ENCODE results near the gene CTTN. TPM values are rescaled to one million over a fixed set of nuclear protein-coding genes. Genes with fewer than 3 reads are reported as not detected.

The CTTN gene
- total RNA-seq, 1 experiment from 2014 or later, result 224 TPM

DNA sequence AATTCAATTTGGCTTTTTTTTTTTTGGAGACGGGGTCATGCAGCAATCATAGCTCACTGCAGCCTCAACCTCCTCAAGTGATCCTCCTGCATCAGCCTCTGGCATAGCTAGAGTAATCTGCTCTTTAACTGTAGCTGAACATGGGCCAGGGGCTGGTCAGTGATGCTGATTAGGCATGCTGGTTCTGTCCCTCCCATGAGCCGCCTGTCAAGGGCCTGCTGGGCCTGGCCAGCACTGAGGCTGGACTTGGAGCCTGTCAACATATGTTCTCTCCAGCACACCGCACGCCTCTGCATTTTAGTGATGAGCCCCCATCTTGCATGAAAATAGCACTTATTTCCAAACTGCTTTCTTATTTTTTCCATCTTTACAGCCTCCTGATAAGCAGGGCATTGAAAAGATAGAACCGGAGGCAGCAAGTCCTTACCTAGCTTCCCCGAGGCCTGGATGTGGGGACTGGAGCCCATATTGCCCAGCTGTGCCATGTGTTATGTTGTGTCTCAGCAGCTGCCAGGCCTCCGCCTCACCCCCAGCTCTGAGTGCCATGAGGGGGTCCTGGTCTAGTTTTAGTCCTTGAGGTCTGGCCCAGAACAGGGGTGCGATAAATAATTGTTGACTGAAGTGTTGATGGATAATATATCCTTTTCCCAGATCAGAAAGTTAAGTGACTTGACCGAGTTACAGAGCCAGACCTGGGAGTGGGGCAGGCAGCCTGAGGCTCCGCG is 80.0 kb downstream of the CTTN start:
- Mint-ChIP-seq H3K4me1 (no peaks in the 10 kb centered on the region), H3K4me3 (no peak overlapping the region), H3K9me3 (no peaks in the 10 kb centered on the region), H3K27ac (no peak overlapping the region), H3K36me3 (ENCODE audit: insufficient read depth in 1 of 3, low read depth in 3 of 3) (no peaks in the 10 kb centered on the region; a peak in 1 of 7 replicates), H3K27me3 (ENCODE audit: low read depth) (no peaks in the 10 kb centered on the region)
- Histone ChIP-seq H3K27me3 (ENCODE audit: insufficient read depth, low read length) (no peaks in the 10 kb centered on the region), H3K27ac (ENCODE audit: insufficient read length, low read depth, low read length) (no peak overlapping the region), H2BK120ac (ENCODE audit: low read depth, low read length, poor library complexity, severe bottlenecking) (no peak overlapping the region), H3K4me2 (ENCODE audit: insufficient read depth, insufficient read length, low read length) (no peak overlapping the region), H4K91ac (ENCODE audit: insufficient read length, low read depth, low read length) (no peak overlapping the region), H3K4ac (ENCODE audit: low read depth, low read length) (no peak overlapping the region), H3K56ac (ENCODE audit: insufficient read length, low read depth, low read length) (no peak overlapping the region), H3K79me2 (ENCODE audit: insufficient read depth, low read length) (no peaks in the 10 kb centered on the region), H4K8ac (replicated peaks; ENCODE audit: insufficient read length, low read depth, low read length) (no peak overlapping the region), H4K5ac (ENCODE audit: insufficient read length, low read depth, low read length) (no peak overlapping the region), H3K9ac (ENCODE audit: extremely low read depth, insufficient read length, low read length) (no peak overlapping the region), H2BK15ac (ENCODE audit: low read depth, low read length) (no peak overlapping the region), H2BK12ac (ENCODE audit: insufficient read length, low read depth, low read length) (no peak overlapping the region), H3K14ac (ENCODE audit: insufficient read depth, low read length) (no peak overlapping the region), H2AFZ (ENCODE audit: low read length) (no peak overlapping the region), H2AK5ac (ENCODE audit: insufficient read length, low read length) (no peak overlapping the region), H2BK5ac (ENCODE audit: insufficient read length, low read length) (no peak overlapping the region), H3K79me1 (ENCODE audit: insufficient read depth, low read depth, low read length, poor library complexity, severe bottlenecking) (no peaks in the 10 kb centered on the region), H3K23ac (ENCODE audit: insufficient read length, low read depth, low read length) (no peak overlapping the region), H3K9me3 (ENCODE audit: control insufficient read depth, low read depth, low read length) (no peaks in the 10 kb centered on the region), H4K20me1 (ENCODE audit: control insufficient read depth, insufficient read depth, insufficient read length) (peaks cover 4% of the 10 kb centered on the region), H3K4me1 (ENCODE audit: insufficient read depth, low read length) (no peaks in the 10 kb centered on the region), H3K18ac (ENCODE audit: insufficient read length, low read depth, low read length) (no peak overlapping the region), H2BK20ac (ENCODE audit: low read depth, low read length, poor library complexity, severe bottlenecking) (no peak overlapping the region), H3T11ph (ENCODE audit: low read length) (no peak overlapping the region), H3K23me2 (ENCODE audit: insufficient read length, low read depth, low read length, poor library complexity, severe bottlenecking) (no peaks in the 10 kb centered on the region)
- TF ChIP-seq, protein P1, sequence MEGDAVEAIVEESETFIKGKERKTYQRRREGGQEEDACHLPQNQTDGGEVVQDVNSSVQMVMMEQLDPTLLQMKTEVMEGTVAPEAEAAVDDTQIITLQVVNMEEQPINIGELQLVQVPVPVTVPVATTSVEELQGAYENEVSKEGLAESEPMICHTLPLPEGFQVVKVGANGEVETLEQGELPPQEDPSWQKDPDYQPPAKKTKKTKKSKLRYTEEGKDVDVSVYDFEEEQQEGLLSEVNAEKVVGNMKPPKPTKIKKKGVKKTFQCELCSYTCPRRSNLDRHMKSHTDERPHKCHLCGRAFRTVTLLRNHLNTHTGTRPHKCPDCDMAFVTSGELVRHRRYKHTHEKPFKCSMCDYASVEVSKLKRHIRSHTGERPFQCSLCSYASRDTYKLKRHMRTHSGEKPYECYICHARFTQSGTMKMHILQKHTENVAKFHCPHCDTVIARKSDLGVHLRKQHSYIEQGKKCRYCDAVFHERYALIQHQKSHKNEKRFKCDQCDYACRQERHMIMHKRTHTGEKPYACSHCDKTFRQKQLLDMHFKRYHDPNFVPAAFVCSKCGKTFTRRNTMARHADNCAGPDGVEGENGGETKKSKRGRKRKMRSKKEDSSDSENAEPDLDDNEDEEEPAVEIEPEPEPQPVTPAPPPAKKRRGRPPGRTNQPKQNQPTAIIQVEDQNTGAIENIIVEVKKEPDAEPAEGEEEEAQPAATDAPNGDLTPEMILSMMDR (conservative IDR thresholded peaks at IDR 0.05), result no peak
- no CpG with 5 or more reads among the region's 11 CpGs for WGBS (ENCODE audit: extremely low coverage, insufficient read length, low lambda C conversion rate)
- DNase-seq, result no peak

All from H9 (cell line).